HepG2 (cell line): Measurements from ENCODE around the gene PAFAH1B1. TPM values are rescaled to one million over a fixed set of nuclear protein-coding genes. Genes with fewer than 3 reads are reported as not detected.

Source experiments
- ATF4 ChIP-seq, 2 experiments: fragments of 450-650 bp in 1 of 2; sonication (generic) in 1 of 2; formaldehyde crosslinking; IDR thresholded peaks; 2 replicates each; pipeline versions ENCODE4 v1.5.0 to v1.8.0; 2020 to 2022; ENCODE audit warnings: mild to moderate bottlenecking in 1 of 2, missing genetic modification reagents in 1 of 2
- FOSL1 ChIP-seq: sonication (generic); formaldehyde crosslinking; IDR thresholded peaks from 2 replicates; pipeline ENCODE4 v1.9.0; 2021; ENCODE audit warnings: missing genetic modification reagents, borderline replicate concordance
- HCFC1 ChIP-seq: fragments of 150-350 bp; IDR thresholded peaks from 2 replicates; pipeline ENCODE4 v1.6.1; 2014; ENCODE audit warnings: low read depth, low read length
- HDAC6 ChIP-seq: fragments of 200-600 bp; sonication (generic); IDR thresholded peaks from 2 replicates; pipeline ENCODE4 v1.7.0; 2017; ENCODE audit warnings: mild to moderate bottlenecking, antibody characterized with exemption, low read length, low read depth
- MAZ ChIP-seq, 2 experiments: sonication (generic) in 1 of 2; formaldehyde crosslinking in 1 of 2; IDR thresholded peaks; 2 replicates each; pipeline versions ENCODE4 v1.5.0 to v1.6.1; 2012 to 2020; ENCODE audit warnings: low read depth in 2 of 2, mild to moderate bottlenecking in 2 of 2, borderline replicate concordance in 1 of 2, improper control_type of control experiment in 1 of 2, low read length in 1 of 2, missing genetic modification reagents in 1 of 2, moderate library complexity in 1 of 2
- RFXAP ChIP-seq: sonication (generic); formaldehyde crosslinking; IDR thresholded peaks from 2 replicates; pipeline ENCODE4 v1.4.0; 2020; ENCODE audit warnings: missing genetic modification reagents, borderline replicate concordance
- TCF7 ChIP-seq: sonication (generic); IDR thresholded peaks from 2 replicates; pipeline ENCODE4 v1.6.1; 2016; ENCODE audit warnings: antibody characterized with exemption, low read depth
- THAP8 ChIP-seq: sonication (generic); formaldehyde crosslinking; IDR thresholded peaks from 2 replicates; pipeline ENCODE4 v1.5.1; 2020; ENCODE audit warnings: missing genetic modification reagents, mild to moderate bottlenecking, borderline replicate concordance
- TOE1 ChIP-seq: sonication (generic); formaldehyde crosslinking; IDR thresholded peaks from 2 replicates; pipeline ENCODE4 v1.4.0; 2020; ENCODE audit warnings: mild to moderate bottlenecking, missing genetic modification reagents
- ZNF362 ChIP-seq: sonication (generic); formaldehyde crosslinking; IDR thresholded peaks from 2 replicates; pipeline ENCODE4 v1.4.0; 2020; ENCODE audit warnings: missing genetic modification reagents, mild to moderate bottlenecking, borderline replicate concordance
- ZNF713 ChIP-seq: sonication (generic); formaldehyde crosslinking; IDR thresholded peaks from 2 replicates; pipeline ENCODE4 v1.4.0; 2020; ENCODE audit warnings: mild to moderate bottlenecking, missing genetic modification reagents
- ZNF724P ChIP-seq: sonication (generic); formaldehyde crosslinking; IDR thresholded peaks from 2 replicates; pipeline ENCODE4 v1.8.0; 2022; ENCODE audit warnings: missing genetic modification reagents, borderline replicate concordance
- ZNF777 ChIP-seq: sonication (generic); formaldehyde crosslinking; IDR thresholded peaks from 2 replicates; pipeline ENCODE4 v1.4.0; 2020; ENCODE audit warnings: missing genetic modification reagents
- polyA plus RNA-seq, 8 experiments: library from polyadenylated mRNA; depleted of rRNA in 3 of 8; stranded (reverse) in 7 of 8; unstranded in 1 of 8; fragments of >200 nt; fragmentation: Illumina TruSeq in 4 of 8; extraction: Trizol in 4 of 8; gene quantifications; 2 replicates each; pipeline versions ENCODE4 v1.2.1 to v1.2.3, GENCODE V29; 2011 to 2016; ENCODE audit warnings: low read depth in 4 of 8, missing spikeins in 1 of 8, mixed read lengths in 1 of 8; ENCODE audit not compliant: insufficient read depth in 1 of 8
- total RNA-seq, 5 experiments: library from RNA; depleted of rRNA; stranded (reverse); fragments of >200 nt; fragmentation: Illumina TruSeq; extraction: Trizol; gene quantifications; 2 replicates each; pipeline ENCODE4 v1.2.3, GENCODE V29; 2016; ENCODE audit warnings: low read depth in 1 of 5
- TF ChIP-seq, protein P1 (sequence below): sonication (generic); formaldehyde crosslinking; IDR thresholded peaks from 2 replicates; pipeline ENCODE4 v1.8.0; 2022; ENCODE audit warnings: missing genetic modification reagents, mild to moderate bottlenecking, moderate library complexity, borderline replicate concordance

The PAFAH1B1 gene
- total and polyA plus RNA-seq, 2 of the 13 experiments (the other 11 are each of a cell fraction or from before 2014, with no cell fraction given): 46.0 to 64.9 TPM

DNA sequence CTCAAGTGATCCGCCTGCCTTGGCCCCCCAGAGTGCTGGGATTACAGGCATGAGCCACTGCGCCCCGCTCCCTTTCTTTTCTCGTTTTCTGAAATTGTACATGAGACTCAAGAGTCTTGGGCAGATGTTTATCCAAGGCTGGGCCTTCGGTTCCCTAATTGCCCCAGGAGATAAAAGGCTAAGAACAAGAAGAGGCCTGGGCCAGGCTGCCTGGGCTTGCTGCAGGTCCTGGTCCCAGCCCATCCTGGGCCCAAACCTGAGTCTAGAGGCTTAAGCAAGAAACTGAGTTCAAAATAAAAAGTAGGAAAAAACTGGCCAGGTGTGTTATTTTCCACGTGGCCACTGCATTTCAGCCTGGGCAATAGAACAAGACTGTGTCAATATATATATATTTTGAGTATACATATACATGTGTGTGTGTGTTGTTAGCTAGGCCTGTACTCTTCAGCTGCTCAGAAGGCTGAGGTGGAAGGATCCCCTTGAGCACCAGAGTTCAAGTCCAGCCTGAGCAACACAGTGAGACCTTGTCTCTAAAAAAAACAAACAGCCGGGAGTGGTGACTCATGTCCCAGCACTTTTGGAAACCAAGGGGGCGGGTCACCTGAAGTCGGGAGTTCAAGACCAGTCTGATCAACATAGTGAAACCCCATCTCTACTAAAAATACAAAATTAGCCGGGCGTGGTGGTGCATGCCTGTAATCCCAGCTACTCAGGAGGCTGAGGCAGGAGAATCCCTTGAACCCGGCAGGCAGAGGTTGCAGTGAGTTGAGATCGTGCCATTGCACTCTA, 124.9 kb downstream of the PAFAH1B1 start (continued):
- TF ChIP-seq, protein P1, sequence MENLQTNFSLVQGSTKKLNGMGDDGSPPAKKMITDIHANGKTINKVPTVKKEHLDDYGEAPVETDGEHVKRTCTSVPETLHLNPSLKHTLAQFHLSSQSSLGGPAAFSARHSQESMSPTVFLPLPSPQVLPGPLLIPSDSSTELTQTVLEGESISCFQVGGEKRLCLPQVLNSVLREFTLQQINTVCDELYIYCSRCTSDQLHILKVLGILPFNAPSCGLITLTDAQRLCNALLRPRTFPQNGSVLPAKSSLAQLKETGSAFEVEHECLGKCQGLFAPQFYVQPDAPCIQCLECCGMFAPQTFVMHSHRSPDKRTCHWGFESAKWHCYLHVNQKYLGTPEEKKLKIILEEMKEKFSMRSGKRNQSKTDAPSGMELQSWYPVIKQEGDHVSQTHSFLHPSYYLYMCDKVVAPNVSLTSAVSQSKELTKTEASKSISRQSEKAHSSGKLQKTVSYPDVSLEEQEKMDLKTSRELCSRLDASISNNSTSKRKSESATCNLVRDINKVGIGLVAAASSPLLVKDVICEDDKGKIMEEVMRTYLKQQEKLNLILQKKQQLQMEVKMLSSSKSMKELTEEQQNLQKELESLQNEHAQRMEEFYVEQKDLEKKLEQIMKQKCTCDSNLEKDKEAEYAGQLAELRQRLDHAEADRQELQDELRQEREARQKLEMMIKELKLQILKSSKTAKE: no peak
- TF ChIP-seq FOSL1 (CRISPR knock-in tag) (peak; percentile 52; the same call in 1 of the 2 replicates), THAP8 (CRISPR knock-in tag) (no peak), RFXAP (CRISPR knock-in tag) (no peak), HCFC1 (no peak), ZNF362 (CRISPR knock-in tag) (peak; percentile 26; the same call in 1 of the 2 replicates), ZNF777 (CRISPR knock-in tag) (no peak), ZNF713 (CRISPR knock-in tag) (no peak), TOE1 (CRISPR knock-in tag) (no peak), TCF7 (no peak), ZNF724P (CRISPR knock-in tag) (no peak), ATF4 (CRISPR knock-in tag; IDR thresholded peaks at IDR 0.05) (no peak), HDAC6 (no peak), MAZ (IDR thresholded peaks at IDR 0.05; ENCODE audit: borderline replicate concordance, low read depth, low read length) (no peak), MAZ (CRISPR knock-in tag; IDR thresholded peaks at IDR 0.05; ENCODE audit: low read depth) (no peak)
